OCI-LY1 (cell line): ENCODE data around the gene ANXA3.

Source experiments
- CTCF ChIP-seq: fragments of 200-600 bp; sonication (generic), shearing (Covaris generic); IDR thresholded peaks from 2 replicates; pipeline ENCODE4 v1.5.1; 2017; ENCODE audit warnings: mild to moderate bottlenecking, antibody characterized with exemption, low read length, moderate library complexity, mixed read lengths
- EZH2 ChIP-seq: fragments of 200-600 bp; sonication (generic), shearing (Covaris generic); IDR thresholded peaks from 2 replicates; pipeline ENCODE4 v1.8.0; 2017; ENCODE audit warnings: borderline replicate concordance, mixed run types, mild to moderate bottlenecking, antibody characterized with exemption, low read length, moderate library complexity, mixed read lengths

GRCh38 chr4:78648640-78649363, 97.2 kb downstream of the ANXA3 start:
- TF ChIP-seq CTCF (no peak), EZH2 (no peak)
